ENCODE results near the gene FAM168B. TPM values are rescaled to one million over a fixed set of nuclear protein-coding genes. Genes with fewer than 3 reads are reported as not detected.

FAM168B gene
- total and polyA plus RNA-seq, 2 of the 13 experiments (the other 11 are each of a cell fraction or from before 2014, with no cell fraction given) = 64.5 to 113 TPM

DNA sequence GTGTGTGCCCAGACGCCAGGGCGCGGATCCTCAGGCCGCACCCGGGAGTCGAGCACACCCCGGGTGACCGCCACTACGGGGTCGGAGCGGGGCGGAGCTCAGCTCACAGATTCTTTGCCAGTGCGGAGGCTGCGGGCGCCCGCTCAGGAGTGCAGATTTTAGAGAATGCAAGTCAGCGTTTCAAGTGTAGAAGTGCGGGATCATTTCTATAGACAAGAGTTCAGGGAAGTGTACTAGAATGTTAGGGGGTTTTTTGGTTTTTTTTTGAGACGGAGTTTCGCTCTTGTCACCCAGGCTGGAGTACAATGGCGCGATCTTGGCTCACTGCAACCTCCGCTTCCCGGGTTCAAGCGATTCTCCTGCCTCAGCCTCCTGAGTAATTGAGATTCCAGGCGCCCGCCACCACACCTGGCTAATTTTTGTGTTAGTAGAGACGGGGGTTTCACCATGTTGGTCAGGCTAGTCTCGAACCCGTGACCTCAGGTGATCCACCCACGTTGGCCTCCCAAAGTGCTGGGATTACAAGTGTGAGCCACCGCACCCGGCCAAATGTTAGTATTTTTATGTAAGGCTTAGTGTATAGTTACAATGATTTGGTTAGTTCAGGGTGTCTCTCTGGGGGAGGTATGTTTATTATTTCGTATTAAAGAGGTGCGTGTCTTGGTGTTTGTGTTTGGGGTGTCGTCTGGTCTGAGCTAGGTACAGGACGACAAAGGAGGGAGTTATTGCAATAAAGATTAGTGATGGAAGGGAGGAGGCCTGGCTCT lies 619 bp upstream of the FAM168B start (continued):
- TF ChIP-seq ZNF33A (CRISPR knock-in tag; IDR thresholded peaks at IDR 0.05; ENCODE audit: borderline replicate concordance) (no peak), TBP (CRISPR knock-in tag; IDR thresholded peaks at IDR 0.05) (no peak), SRSF4 (IDR thresholded peaks at IDR 0.05; ENCODE audit: low read depth, low read length, poor library complexity, severe bottlenecking) (no peak), ZNF776 (CRISPR knock-in tag; IDR thresholded peaks at IDR 0.05) (no peak), ISL2 (CRISPR knock-in tag; IDR thresholded peaks at IDR 0.05) (0 out of 2 replicates have a peak, but pooled peaks have one; percentile 1), AHR (CRISPR knock-in tag; IDR thresholded peaks at IDR 0.05) (no peak), ARNT2 (CRISPR knock-in tag; IDR thresholded peaks at IDR 0.05; ENCODE audit: low read depth) (no peak), ZKSCAN5 (CRISPR knock-in tag; IDR thresholded peaks at IDR 0.05) (no peak), SIN3A (IDR thresholded peaks at IDR 0.05; ENCODE audit: borderline replicate concordance, low read depth, low read length) (0 out of 2 replicates have a peak, but pooled peaks have one; percentile 37), ZNF274 (CRISPR knock-in tag; IDR thresholded peaks at IDR 0.05) (no peak)
- TF ChIP-seq, protein P1, sequence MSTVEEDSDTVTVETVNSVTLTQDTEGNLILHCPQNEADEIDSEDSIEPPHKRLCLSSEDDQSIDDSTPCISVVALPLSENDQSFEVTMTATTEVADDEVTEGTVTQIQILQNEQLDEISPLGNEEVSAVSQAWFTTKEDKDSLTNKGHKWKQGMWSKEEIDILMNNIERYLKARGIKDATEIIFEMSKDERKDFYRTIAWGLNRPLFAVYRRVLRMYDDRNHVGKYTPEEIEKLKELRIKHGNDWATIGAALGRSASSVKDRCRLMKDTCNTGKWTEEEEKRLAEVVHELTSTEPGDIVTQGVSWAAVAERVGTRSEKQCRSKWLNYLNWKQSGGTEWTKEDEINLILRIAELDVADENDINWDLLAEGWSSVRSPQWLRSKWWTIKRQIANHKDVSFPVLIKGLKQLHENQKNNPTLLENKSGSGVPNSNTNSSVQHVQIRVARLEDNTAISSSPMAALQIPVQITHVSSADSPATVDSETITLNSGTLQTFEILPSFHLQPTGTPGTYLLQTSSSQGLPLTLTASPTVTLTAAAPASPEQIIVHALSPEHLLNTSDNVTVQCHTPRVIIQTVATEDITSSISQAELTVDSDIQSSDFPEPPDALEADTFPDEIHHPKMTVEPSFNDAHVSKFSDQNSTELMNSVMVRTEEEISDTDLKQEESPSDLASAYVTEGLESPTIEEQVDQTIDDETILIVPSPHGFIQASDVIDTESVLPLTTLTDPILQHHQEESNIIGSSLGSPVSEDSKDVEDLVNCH (CRISPR knock-in tag; IDR thresholded peaks at IDR 0.05) = no peak
- TF ChIP-seq, protein P2, sequence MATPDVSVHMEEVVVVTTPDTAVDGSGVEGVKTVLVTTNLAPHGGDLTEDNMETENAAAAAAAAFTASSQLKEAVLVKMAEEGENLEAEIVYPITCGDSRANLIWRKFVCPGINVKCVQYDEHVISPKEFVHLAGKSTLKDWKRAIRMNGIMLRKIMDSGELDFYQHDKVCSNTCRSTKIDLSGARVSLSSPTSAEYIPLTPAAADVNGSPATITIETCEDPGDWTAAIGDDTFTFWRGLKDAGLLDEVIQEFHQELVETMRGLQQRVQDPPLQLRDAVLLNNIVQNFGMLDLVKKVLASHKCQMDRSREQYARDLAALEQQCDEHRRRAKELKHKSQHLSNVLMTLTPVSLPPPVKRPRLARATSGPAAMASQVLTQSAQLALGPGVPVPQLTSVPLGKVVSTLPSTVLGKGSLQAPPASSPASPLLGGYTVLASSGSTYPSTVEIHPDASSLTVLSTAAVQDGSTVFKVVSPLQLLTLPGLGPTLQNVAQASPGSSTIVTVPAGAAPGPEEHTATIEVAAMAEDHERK (CRISPR knock-in tag; IDR thresholded peaks at IDR 0.05; ENCODE audit: low read depth) = no peak; the same call in 1 of the 2 replicates
- TF ChIP-seq, protein P3, sequence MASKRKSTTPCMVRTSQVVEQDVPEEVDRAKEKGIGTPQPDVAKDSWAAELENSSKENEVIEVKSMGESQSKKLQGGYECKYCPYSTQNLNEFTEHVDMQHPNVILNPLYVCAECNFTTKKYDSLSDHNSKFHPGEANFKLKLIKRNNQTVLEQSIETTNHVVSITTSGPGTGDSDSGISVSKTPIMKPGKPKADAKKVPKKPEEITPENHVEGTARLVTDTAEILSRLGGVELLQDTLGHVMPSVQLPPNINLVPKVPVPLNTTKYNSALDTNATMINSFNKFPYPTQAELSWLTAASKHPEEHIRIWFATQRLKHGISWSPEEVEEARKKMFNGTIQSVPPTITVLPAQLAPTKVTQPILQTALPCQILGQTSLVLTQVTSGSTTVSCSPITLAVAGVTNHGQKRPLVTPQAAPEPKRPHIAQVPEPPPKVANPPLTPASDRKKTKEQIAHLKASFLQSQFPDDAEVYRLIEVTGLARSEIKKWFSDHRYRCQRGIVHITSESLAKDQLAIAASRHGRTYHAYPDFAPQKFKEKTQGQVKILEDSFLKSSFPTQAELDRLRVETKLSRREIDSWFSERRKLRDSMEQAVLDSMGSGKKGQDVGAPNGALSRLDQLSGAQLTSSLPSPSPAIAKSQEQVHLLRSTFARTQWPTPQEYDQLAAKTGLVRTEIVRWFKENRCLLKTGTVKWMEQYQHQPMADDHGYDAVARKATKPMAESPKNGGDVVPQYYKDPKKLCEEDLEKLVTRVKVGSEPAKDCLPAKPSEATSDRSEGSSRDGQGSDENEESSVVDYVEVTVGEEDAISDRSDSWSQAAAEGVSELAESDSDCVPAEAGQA (IDR thresholded peaks at IDR 0.05; ENCODE audit: low read depth) = no peak; the same call in 1 of the 2 replicates
- TF ChIP-seq, protein P3 (CRISPR knock-in tag; IDR thresholded peaks at IDR 0.05; ENCODE audit: borderline replicate concordance) = no peak
- TF ChIP-seq, protein P4, sequence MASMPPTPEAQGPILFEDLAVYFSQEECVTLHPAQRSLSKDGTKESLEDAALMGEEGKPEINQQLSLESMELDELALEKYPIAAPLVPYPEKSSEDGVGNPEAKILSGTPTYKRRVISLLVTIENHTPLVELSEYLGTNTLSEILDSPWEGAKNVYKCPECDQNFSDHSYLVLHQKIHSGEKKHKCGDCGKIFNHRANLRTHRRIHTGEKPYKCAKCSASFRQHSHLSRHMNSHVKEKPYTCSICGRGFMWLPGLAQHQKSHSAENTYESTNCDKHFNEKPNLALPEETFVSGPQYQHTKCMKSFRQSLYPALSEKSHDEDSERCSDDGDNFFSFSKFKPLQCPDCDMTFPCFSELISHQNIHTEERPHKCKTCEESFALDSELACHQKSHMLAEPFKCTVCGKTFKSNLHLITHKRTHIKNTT (CRISPR knock-in tag; IDR thresholded peaks at IDR 0.05) = no peak
- TF ChIP-seq, protein P5, sequence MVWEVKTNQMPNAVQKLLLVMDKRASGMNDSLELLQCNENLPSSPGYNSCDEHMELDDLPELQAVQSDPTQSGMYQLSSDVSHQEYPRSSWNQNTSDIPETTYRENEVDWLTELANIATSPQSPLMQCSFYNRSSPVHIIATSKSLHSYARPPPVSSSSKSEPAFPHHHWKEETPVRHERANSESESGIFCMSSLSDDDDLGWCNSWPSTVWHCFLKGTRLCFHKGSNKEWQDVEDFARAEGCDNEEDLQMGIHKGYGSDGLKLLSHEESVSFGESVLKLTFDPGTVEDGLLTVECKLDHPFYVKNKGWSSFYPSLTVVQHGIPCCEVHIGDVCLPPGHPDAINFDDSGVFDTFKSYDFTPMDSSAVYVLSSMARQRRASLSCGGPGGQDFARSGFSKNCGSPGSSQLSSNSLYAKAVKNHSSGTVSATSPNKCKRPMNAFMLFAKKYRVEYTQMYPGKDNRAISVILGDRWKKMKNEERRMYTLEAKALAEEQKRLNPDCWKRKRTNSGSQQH (CRISPR knock-in tag; IDR thresholded peaks at IDR 0.05; ENCODE audit: low read depth) = 0 out of 2 replicates have a peak, but pooled peaks have one; percentile 29

Measured in HepG2 (cell line).